Measurements from ENCODE around the gene TMPRSS11F.

- TF ChIP-seq CTCF (IDR thresholded peaks at IDR 0.05; ENCODE audit: insufficient read depth, low read length, poor library complexity, severe bottlenecking), result no peak
- TF ChIP-seq EZH2phosphoT487 (conservative IDR thresholded peaks at IDR 0.05; ENCODE audit: low read length), result no peak
Measured at GRCh38 chr4:68123525-68123924, 6.1 kb downstream of the TMPRSS11F start.
